SH-SY5Y (cell line): ENCODE data around the gene ADGRD2.

Experiments
- GATA2 ChIP-seq: IDR thresholded peaks from 2 replicates; pipeline ENCODE4 v1.6.1; 2011; ENCODE audit warnings: mild to moderate bottlenecking, low read depth, low read length
- GATA3 ChIP-seq: IDR thresholded peaks from 2 replicates; pipeline ENCODE4 v1.6.1; 2011; ENCODE audit warnings: low read depth, mild to moderate bottlenecking, low read length, moderate library complexity

DNA sequence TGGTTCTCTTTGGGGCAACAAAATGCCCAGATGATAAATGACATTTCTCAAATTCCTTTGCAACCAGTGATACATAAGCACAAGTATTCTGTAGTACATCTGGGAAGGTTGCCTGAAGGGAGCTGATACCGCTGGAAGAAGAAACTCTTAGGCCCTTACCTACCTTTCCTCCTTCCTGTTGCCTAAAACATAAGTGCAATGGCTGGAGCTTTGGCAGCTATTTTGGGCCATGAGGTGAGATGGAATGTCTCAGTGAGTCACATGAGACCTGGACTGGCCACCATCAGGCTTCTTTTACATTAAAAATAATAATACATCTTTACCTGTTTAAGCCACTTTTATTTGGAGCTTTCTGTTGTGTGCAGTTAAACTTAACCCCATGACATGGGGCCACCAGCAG lies 11.2 kb upstream of the ADGRD2 start:
- no peak for TF ChIP-seq GATA2
- TF ChIP-seq GATA3 = no peak
